Caki2 (cell line): ENCODE measurements around the gene WWC2. TPM values are rescaled to one million over a fixed set of nuclear protein-coding genes. Genes with fewer than 3 reads are reported as not detected.
A peak's percentile ranks its signal among the peaks of the same experiment; 100 is the strongest.

Experiments
- DNase-seq: peaks from one replicate; pipeline ENCODE4 v3.0.0-alpha.2; 2015; ENCODE audit warnings: low read depth
- in situ Hi-C: cut with HindIII; loops from 2 replicates; pipeline ENCODE4 v1.10.0; 2016; ENCODE audit warnings: low sequenced_read_pairs, low pct_unique_long_range_greater_than_20kb, mixed read lengths
- total RNA-seq: library from RNA; depleted of rRNA; stranded (reverse); fragments of >200 nt; shearing (Covaris generic); gene quantifications from 2 replicates; pipeline ENCODE4 v1.2.3, GENCODE V29; 2014; ENCODE audit warnings: low replicate concordance

Gene WWC2
- total RNA-seq, 1 experiment from 2014 or later, result 8.3 TPM

DNA sequence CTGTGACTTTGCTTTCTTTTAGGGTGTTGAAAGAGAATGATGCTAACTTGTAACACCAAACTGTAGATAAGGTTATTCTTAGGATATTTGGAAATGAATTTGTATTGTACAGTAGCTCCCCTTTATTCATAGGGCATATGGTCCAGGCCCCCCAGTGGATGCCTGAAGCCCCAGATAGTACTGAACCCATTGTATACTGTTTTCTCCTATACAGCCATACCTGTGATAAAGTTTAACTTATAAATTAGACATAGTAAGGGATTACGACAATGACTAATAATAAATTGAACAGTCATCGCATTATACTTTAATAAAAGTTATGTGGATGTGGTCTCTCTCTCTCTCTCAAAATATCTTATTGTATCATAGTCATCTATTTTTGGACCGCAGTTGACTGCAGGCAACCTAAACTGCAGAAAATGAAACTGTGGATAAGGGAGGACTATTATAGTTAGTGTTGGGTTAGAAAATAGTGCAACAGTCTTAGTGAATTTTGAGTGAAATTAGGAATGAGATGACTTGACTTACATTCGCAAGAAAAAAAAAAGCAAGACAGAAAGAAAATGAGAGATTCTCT lies 115.9 kb downstream of the WWC2 start:
- DNase-seq, result no peak
- in situ Hi-C loops, result no loop called here

- in situ Hi-C loops, result no loop called here
- DNase-seq, result peak; percentile 19
Observed at GRCh38 chr4:183220236-183220635, 121.2 kb downstream of the WWC2 start.

DNA sequence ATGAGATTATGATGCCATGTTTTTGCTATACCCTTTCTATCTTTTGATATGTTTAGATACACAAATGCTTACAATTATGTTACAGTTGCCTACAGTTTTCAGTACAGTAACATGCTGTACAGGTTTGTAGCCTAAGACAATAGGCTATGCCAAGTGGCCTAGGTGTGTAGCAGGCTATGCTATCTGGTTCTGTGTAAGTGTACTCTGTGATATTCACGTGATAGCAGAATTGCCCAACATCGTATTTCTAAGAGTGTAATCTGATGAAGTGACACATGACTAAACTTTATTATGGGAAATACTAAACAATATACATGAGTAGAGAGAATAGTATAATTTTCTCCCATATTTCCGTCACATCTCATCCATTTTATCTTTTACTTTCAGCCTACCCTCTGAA lies 124.0 kb downstream of the WWC2 start:
- DNase-seq, result no peak
- in situ Hi-C loops, result no loop called here

GRCh38 chr4:183229397-183229796 lies 130.3 kb downstream of the WWC2 start:
- no peak for DNase-seq
- in situ Hi-C loops, result no loop called here

DNA sequence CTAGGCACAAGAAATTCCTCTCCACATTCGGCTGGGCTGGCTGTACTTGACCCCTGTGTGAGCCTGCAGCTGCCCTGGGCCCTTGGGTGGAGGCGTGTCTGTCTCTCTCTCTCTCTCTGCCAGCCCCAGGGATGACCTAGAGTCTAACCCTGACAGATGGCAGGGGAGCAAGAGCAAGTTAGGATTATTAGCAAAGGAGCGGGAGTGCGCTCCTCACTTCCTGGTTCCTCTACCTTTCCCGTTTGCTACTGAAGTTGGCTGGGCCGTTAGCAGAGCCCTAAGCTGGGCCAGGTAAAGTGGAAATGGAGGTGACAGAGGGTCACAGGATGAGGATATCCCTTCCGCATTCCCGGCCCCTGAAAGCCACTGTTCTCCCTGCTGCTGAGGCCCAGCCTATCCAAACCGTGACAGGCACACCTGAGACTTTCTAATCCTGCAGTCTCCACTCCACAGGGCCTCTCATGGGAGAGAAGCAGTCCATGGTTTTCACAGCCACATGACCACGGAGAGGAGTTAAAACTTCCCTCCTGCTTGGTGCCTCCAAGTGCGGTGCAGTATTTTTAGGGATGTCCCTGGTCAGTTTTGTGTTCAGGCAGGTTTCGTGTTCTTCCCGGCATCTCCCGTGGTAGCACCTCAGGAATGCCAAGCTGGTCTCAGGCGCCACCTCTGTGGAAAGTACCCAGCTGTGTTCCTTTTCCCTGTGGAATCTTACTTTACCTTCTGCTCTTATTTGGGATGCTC lies 141.7 kb downstream of the WWC2 start:
- DNase-seq, result no peak
- in situ Hi-C loops, result no loop called here

GRCh38 chr4:183241322-183241640 lies 142.2 kb downstream of the WWC2 start:
- no peak for DNase-seq

GRCh38 chr4:183241721-183242151 lies 142.7 kb downstream of the WWC2 start:
- in situ Hi-C loops, result no loop called here
- no peak for DNase-seq

More at GRCh38 chr4:183241322-183241640, 142.2 kb downstream of the WWC2 start:
- in situ Hi-C loops, result no loop called here

DNA sequence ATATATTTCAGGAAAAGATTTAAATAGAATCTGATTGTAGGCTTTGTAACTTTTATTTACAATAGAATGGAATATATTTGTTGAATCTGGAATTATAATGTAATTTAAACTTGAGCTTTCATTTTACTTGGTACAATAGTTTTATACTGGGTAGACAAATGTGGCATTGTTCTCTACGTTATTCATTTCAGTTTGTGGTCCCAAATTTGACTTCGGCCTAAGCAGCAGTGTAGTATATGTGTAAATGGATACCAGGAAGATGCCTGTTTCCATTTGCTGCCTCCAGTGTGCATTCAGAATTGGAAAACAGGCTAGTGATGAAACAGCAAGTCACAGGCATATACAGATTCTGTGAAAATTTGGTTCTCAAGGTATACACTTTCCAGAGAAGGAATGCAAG lies 143.2 kb downstream of the WWC2 start:
- in situ Hi-C loops, result no loop called here
- no peak for DNase-seq

DNA sequence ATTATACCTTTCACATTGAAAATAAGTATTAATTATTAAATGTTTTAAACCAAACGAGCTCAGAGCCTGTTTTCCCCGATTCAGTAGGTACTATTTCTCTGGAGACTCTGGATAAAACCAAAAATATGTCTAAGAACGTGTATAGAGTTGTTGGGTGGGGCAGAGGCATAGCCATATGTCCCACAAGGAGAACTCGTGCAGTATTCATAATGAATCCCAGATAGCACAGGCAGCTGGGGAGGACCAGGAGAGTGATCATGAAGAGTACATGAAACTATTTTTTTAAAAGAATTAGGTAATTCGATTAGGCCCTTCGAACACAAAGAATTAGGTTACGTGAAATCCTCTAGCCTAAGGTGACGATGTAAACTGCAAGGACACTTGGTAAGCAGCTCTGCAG lies 145.0 kb downstream of the WWC2 start:
- in situ Hi-C loops, result no loop called here
- DNase-seq, result no peak

GRCh38 chr4:183244506-183244905 lies 145.4 kb downstream of the WWC2 start:
- in situ Hi-C loops, result no loop called here

DNA sequence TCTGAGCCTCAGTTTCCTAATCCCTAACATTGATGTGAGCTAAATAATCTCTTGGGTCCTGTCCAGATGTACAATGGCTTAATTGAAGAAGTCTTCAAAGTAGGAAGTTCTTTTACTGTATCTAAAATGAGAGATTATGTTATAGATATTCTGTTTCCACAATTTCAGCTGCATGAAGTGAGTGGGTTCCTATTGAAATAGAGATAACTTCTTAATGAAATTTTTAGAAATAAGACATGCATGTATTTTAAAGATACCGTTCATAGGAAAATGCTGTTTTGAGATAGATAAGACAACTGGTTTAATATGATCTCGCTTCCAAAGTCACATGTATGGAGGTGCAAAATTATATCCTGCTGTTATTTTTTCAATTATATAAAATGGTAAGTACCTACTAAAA lies 149.1 kb downstream of the WWC2 start:
- no peak for DNase-seq
- in situ Hi-C loops, result no loop called here

More at GRCh38 chr4:183244506-183244905, 145.4 kb downstream of the WWC2 start:
- no peak for DNase-seq

DNA sequence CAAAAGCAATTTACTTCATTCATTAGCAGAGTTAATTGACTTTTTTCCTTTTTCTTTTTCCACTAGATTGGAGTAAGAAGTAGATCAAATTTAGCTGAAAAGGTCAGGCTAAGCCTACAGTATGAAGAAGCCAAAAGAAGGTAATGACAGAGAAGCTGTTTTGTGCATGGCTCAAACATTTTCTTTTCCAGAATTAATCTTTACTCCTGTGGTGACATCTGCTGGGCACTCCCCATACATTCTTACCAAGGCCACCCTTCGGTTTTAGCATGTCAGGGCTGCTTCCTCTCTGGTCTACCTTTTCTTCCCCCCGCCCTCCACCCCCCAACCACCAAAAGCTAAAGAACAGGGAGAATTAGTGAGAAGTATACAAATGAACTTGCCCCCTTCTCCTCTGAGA lies 150.8 kb downstream of the WWC2 start:
- peak; percentile 44 for DNase-seq
- in situ Hi-C loops, result loop anchor here (25.0 kb wide), 1 partner anchor 313 kb away; no protein-coding TSS in a partner anchor

DNA sequence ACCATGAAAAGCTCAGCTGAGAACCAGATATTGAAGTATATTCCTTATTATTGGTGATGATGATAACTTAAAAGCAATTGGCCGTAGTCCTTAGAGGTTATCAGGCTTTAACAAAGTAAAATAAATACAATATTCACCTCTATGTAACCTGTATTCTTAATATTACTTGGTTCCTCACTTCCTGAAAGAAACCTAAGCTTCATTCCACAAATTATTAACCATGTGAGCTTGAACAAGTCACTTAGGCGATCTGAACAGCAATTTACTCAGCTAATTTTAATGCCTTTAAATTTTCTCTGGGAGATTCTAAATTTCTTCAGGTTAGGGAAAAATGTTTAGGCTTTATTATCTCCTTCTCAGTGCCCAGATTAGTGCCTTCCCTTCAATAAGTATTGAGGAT lies 151.8 kb downstream of the WWC2 start:
- in situ Hi-C loops, result loop anchor here (25.0 kb wide), 1 partner anchor 314 kb away; no protein-coding TSS in a partner anchor
- DNase-seq, result no peak

DNA sequence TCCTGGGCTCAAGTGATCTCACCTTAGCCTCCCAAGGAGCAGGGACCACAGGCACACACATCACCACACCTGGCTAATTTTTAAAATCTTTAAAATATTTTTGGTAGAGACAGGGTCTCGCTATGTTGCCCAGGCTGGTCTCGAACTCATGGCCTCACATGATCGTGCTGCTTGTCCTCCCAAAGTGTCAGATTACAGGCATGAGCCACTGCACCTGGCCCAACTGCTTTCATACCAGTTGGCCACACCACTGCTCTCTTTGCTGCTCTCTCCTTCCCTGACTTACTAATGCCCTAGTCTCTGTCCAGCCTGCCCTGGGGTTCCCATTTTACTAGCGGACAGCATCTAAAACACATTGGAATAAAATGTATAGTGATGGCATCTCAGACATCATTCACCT lies 153.9 kb downstream of the WWC2 start:
- DNase-seq, result no peak
- in situ Hi-C loops, result loop anchor here (25.0 kb wide), 1 partner anchor 316 kb away; no protein-coding TSS in a partner anchor

GRCh38 chr4:183253451-183253850 lies 154.4 kb downstream of the WWC2 start:
- DNase-seq, result no peak
- in situ Hi-C loops, result loop anchor here (25.0 kb wide), 1 partner anchor 316 kb away; no protein-coding TSS in a partner anchor

GRCh38 chr4:183254162-183254561 lies 155.1 kb downstream of the WWC2 start:
- in situ Hi-C loops, result loop anchor here (25.0 kb wide), 1 partner anchor 317 kb away; no protein-coding TSS in a partner anchor
- DNase-seq, result no peak

DNA sequence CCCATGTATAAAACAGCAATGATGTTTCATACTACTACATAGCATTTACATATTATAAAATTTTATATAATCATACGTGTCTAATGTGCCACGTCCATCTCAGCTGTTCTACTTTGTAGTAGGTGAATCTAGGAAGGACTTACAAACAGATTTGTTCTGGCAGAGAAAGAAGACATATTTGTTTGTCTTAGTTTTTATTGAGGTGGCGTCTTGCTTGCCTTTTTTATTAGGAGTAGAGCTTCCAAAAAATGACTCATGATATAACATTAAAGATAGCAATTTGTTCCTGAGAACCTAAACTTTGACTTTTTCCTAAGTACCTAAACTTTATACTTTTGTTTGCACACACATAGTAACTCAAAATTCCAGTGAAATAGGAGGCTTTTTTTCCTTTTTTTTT lies 156.4 kb downstream of the WWC2 start:
- DNase-seq, result no peak
- in situ Hi-C loops, result loop anchor here (25.0 kb wide), 1 partner anchor 318 kb away; no protein-coding TSS in a partner anchor

GRCh38 chr4:183256343-183256742 lies 157.3 kb downstream of the WWC2 start:
- in situ Hi-C loops, result loop anchor here (25.0 kb wide), 1 partner anchor 319 kb away; no protein-coding TSS in a partner anchor

GRCh38 chr4:183256756-183257385 lies 157.8 kb downstream of the WWC2 start:
- no peak for DNase-seq
- in situ Hi-C loops, result loop anchor here (25.0 kb wide), 1 partner anchor 320 kb away; no protein-coding TSS in a partner anchor

More at GRCh38 chr4:183256343-183256742, 157.3 kb downstream of the WWC2 start:
- DNase-seq, result no peak
